Measurements from ENCODE around the gene PEX5L.

The PEX5L gene

DNA sequence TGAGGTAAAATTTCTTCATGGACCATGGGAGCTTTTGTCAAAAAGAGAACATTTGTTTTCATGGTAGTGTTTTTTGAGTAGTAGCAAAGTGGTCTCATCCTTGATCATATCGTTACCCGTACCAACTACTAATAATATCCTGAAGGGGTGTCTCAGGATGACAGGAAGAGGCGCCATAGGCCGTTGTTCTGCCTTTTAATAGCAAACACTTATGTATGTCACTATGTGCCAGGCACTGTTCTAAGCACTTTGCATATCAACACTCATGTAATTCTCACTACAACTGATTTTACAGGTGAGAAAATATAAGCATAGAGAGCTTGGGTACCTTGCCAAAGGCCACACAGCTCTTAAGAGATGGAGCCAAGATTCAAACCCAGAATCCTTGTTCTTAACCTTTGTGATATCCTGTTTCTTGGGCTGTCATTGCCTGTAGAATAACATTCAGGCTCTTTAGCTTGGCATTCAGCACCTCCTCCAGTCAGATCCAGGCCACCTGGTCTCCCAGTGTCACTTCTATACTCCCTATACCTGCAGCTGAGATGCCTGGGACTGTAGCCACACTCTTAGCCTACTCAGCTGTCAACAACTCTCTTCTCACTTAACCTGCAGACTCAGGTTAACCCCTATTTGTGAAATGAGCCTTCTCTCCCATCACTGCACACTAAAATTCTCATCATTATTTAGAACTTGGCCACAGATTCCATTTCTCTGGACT is 270.2 kb downstream of the PEX5L start:
- no peak for DNase-seq

DNA sequence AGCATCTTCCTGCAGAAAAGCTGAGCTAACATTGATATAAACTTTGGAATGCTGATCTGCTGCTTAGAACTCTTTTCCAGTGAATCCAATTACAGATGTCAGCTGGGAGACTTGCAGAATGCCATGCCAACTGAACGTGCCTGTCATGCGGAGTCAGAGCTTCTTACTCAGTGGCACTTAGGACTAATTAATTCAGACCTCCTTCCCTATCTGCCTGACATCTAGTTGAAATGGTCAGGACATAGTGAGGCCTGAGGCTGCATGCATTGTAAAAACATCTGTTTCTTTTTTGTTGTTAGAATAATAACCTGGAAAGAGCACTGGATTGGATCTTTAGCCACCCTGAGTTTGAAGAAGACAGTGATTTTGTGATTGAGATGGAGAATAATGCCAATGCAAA is 271.3 kb downstream of the PEX5L start:
- no peak for DNase-seq

DNA sequence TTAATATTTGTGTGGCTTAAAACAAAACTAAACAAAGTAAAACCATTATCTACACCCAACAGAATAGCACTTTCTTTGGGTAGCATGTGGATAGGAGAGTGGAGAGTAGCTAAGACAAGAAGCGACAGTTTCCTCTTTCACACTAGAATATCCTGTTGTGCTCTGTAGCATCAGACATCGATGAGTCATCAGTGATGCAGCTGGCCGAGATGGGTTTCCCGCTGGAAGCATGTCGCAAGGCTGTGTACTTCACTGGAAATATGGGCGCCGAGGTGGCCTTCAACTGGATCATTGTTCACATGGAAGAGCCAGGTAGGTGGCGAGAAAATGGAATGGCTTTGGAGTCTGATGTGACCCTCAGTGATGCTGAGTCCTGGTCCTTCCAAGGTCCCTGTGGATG is 275.8 kb downstream of the PEX5L start:
- DNase-seq, result no peak

DNA sequence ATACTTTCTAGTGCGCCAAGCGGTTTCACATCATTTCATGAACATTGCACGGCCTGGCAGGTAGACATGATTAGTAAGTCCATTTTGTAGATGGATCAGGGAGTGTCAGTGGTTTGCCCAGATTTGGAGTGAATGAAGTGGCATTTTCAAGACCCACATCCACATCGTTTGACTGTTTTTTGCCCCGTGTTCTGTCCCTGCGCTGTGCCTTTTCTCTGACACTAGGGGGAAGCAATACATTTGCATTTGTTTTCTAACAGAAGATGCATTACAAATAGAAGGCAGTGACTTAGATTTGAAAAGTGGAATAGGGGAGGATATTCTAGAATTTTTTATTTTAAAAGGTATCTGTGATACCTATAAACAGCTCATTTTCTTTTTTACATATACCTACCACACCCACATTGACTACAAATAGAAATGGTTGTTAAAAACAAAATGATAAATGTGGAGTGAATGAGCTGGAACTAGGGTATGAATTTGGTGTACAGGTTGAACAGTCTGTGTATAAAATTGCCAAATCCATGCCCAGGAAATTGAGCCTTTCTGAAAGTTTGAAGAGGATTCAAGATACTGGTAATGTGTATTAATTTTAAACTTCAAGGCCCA is 285.9 kb downstream of the PEX5L start:
- DNase-seq, result peak; percentile 56

DNA sequence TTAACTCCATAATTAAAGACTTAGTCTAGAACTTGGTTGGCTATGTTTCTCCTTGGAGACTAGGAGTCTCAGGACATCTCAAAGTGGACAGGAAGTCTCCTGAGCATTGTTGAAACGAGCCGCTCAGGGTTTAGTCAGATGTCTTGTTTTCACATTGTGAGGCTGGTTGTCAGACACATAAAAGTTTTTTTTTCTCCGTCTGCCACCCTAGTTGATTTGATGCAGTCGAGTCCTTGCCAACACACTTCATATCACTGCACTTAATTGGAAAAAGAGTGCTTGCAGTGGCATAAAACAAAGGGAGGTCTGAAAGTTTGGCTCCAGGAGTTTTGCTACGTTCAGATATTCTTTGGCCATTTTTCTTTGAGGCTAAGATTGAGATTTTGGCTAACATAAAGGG is 291.0 kb downstream of the PEX5L start:
- peak; percentile 38 for DNase-seq

DNA sequence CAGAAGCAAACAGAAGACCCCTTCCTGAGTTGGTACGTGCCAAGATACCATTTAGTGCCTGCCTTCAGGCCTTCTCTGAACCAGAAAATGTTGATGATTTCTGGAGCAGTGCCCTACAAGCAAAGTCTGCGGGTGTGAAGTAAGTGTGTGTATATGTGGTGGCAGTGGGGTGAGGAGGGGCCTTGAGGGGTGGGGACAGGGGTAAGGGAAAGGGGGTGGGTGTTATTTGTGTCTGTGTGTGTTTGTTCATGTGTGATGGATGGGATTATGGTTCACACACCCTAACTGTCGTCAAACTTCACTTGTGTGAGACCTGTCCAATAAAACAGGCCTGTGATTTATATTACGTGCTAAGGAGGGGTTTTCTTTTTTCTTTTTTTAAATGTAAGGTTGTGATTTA is 291.7 kb downstream of the PEX5L start:
- no peak for DNase-seq
